Calu3 (cell line): ENCODE measurements around the gene LRRIQ1. TPM values are rescaled to one million over a fixed set of nuclear protein-coding genes. Genes with fewer than 3 reads are reported as not detected.

Source experiments
- BruUV-seq: library from RNA; stranded (reverse); fragments of 400-500 nt; replicated peaks from 2 replicates; lab custom pipeline; 2021; lab: Mats Ljungman, UMichigan
- CTCF ChIA-PET: fragments of 300-600 bp; sonication (Branson Sonifier 250); formaldehyde crosslinking; loops from one replicate; lab custom pipeline; 2022; ENCODE audit warnings: antibody characterized with exemption; lab: Charles Lee
- DNase-seq: peaks from one replicate; pipeline ENCODE4 v3.0.0; 2022
- H3K27ac Mint-ChIP-seq: one replicate; pipeline ENCODE4 v1.8.0; 2022; ENCODE audit warnings: mixed read lengths; ENCODE audit not compliant: unreplicated experiment
- H3K27me3 Mint-ChIP-seq: one replicate; pipeline ENCODE4 v1.8.0; 2022; ENCODE audit warnings: mixed read lengths; ENCODE audit not compliant: unreplicated experiment
- H3K36me3 Mint-ChIP-seq: one replicate; pipeline ENCODE4 v1.8.0; 2022; ENCODE audit warnings: mild to moderate bottlenecking, moderate library complexity, mixed read lengths; ENCODE audit not compliant: insufficient read depth, unreplicated experiment
- H3K4me1 Mint-ChIP-seq: one replicate; pipeline ENCODE4 v1.8.0; 2022; ENCODE audit warnings: mild to moderate bottlenecking, low read depth, mixed read lengths; ENCODE audit not compliant: unreplicated experiment
- H3K4me3 Mint-ChIP-seq: one replicate; pipeline ENCODE4 v1.8.0; 2022; ENCODE audit warnings: mild to moderate bottlenecking, low read depth, moderate library complexity, mixed read lengths; ENCODE audit not compliant: unreplicated experiment
- H3K9me3 Mint-ChIP-seq: one replicate; pipeline ENCODE4 v1.8.0; 2022; ENCODE audit warnings: low read depth, mixed read lengths; ENCODE audit not compliant: unreplicated experiment
- intact Hi-C: fragments of 100-400 bp; cut with micrococcal nuclease; formaldehyde crosslinking; loops from one replicate; pipeline ENCODE4 v1.10.0; 2022; ENCODE audit not compliant: unreplicated experiment
- total RNA-seq: library from RNA; stranded (reverse); gene quantifications from 2 replicates; pipeline ENCODE4 v1.2.3, GENCODE V29; 2022
- TF ChIP-seq, protein P1 (sequence below): fragments of 200-600 bp; IDR thresholded peaks from one replicate; pipeline ENCODE4 v1.8.0; 2022; ENCODE audit warnings: antibody characterized with exemption; ENCODE audit not compliant: unreplicated experiment

Gene LRRIQ1
- total RNA-seq, 1 experiment from 2014 or later, result 1.4 TPM

DNA sequence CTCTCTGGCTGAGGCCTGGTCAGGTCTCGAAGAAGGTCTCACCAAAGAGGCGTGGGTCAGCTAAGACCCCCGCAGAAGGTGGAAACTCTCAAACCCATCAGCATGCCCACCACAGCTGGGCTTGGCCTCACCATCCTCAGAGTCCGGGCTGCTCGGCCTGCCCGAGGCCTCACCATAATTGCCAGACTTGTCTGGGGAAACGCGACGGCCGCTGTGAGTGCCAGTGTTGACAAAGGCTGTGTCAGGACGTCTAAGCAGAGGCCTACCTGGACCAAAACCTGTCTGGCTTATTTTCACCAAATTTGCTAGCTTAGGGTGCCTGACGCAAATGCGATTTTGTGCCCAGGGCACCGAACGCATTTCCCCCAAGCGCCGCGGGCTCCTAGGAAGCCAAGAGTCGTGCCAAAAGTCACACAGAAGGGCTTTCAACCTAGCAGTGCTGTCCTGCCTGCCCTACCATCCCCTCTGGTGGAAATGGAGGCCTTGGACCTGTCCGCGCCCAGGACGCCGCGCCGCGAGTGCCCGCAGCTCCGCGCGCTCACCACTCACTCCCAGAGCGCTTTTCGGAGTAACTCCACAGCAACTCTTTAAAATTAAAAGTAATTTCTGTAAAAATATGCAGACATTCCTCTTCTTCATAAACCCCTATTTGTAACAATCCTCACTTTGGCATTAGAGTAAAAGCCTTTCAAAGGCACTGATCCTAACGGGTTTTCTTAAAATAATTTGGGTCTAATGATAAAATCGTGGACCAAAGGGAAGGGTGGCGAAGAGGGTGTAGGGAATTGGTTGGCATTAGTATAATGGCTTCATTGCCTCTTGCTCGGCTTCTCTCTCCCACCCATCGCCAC is 242.7 kb downstream of the LRRIQ1 start:
- CTCF ChIA-PET, result interaction anchor here (0.7 kb wide), 1 partner anchor 410 kb away, joined by 8 read pairs; no protein-coding TSS in a partner anchor
- Mint-ChIP-seq H3K9me3 (no peaks in the 10 kb centered on the region), H3K4me1 (no peaks in the 10 kb centered on the region), H3K27ac (no peak overlapping the region), H3K36me3 (peaks cover 13% of the 10 kb centered on the region), H3K27me3 (no peaks in the 10 kb centered on the region), H3K4me3 (no peak overlapping the region)
- no TSS peak for BruUV-seq
- intact Hi-C loops, result no loop called here
- no peak for DNase-seq
- TF ChIP-seq, protein P1, sequence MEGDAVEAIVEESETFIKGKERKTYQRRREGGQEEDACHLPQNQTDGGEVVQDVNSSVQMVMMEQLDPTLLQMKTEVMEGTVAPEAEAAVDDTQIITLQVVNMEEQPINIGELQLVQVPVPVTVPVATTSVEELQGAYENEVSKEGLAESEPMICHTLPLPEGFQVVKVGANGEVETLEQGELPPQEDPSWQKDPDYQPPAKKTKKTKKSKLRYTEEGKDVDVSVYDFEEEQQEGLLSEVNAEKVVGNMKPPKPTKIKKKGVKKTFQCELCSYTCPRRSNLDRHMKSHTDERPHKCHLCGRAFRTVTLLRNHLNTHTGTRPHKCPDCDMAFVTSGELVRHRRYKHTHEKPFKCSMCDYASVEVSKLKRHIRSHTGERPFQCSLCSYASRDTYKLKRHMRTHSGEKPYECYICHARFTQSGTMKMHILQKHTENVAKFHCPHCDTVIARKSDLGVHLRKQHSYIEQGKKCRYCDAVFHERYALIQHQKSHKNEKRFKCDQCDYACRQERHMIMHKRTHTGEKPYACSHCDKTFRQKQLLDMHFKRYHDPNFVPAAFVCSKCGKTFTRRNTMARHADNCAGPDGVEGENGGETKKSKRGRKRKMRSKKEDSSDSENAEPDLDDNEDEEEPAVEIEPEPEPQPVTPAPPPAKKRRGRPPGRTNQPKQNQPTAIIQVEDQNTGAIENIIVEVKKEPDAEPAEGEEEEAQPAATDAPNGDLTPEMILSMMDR, result no peak

DNA sequence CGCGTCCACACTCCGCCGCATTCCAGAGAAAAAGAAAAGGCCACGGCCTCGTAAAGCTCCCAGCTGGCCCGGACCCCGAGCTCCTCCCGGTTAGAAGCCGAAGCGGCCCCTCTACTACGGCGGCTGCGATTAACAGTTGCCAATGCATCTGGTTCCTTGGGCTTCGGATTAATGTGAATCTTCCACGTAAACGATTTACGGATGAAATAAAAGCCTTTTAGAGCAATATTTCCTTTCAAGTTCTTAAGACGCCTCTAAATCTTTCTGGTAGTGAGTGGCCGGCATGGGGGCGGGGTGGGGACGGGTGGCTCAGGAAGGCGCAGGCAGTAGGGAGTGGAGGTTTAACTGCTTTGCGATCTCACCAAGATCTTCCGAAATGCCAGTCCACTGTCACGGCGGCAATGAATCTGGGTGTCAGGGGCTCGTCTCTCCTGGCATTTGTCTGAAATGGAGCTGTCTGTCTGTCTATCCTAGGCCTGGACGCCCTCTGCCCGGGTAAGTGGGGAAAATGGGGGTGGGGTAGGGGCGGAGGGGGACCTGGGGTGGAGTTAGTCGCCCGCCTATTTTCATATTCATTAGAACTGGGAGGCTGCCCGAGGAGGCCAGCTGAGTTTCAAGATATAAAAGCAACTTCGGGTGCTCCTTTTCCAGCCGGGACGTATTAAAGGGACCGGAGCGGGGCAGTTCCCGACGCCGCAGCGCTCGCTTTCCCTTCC is 243.5 kb downstream of the LRRIQ1 start:
- Mint-ChIP-seq H3K4me1 (no peaks in the 10 kb centered on the region), H3K9me3 (no peaks in the 10 kb centered on the region), H3K36me3 (peaks cover 13% of the 10 kb centered on the region), H3K27me3 (no peaks in the 10 kb centered on the region), H3K27ac (no peak overlapping the region), H3K4me3 (peak overlapping the region; percentile 91)
- CTCF ChIA-PET, result interaction anchor here (0.7 kb wide), 3 partner anchors 110 to 470 kb away, joined by 3 to 8 read pairs (median 3); no protein-coding TSS in a partner anchor
- TF ChIP-seq, protein P1, result no peak
- intact Hi-C loops, result loop anchor here (5.0 kb wide), 2 partner anchors 122 to 202 kb away; no protein-coding TSS in a partner anchor
- no TSS peak for BruUV-seq
- no peak for DNase-seq

DNA sequence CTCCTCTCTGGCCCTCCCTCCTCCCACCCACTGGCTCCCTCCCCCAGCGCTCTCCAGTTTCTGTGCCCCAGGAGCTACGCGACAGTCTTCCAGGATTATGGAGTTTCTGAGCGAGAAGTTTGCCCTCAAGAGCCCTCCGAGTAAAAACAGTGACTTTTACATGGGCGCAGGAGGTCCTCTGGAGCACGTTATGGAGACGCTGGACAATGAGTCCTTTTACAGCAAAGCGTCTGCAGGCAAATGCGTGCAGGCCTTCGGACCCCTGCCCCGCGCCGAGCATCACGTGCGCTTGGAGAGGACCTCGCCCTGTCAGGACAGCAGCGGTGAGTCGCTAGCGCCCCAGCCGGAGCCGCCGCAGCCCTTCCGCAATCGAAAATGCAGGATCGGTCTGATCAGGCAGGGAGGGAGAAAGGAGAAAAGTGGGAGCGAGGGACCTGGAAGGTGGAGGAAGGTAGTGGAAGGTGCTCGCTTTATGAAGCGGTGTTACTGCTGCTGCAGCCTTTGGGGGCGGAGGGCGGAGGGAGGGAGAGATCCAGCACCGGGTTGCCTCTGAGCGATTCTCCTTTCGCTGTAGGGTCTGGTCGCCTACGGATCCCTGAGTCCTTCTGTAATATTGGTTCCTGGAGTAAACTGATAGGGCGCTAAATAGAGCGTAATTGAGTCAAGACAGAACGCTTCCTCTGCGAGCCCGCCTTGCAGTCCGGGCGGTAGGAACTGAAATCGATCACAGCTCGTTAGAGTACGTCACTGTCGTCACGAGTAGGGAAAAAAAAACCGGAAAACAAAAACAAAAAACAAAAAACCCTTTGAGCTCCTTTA is 244.2 kb downstream of the LRRIQ1 start, which contains the start of gene ALX1:
TSS of gene ALX1 (plus strand) at position 56 of the 819 bp plus-strand sequence. CDS start at position 98, 42 bp downstream.
- no TSS peak for BruUV-seq
- H3K27me3 Mint-ChIP-seq, result no peaks in the 10 kb centered on the region
- H3K9me3 Mint-ChIP-seq, result no peaks in the 10 kb centered on the region
- DNase-seq, result peak; percentile 77
- peak within 1 kb of the TSS; percentile 91 for H3K4me3 Mint-ChIP-seq
- H3K4me1 Mint-ChIP-seq, result no peaks in the 10 kb centered on the region
- peaks cover 13% of the 10 kb centered on the region for H3K36me3 Mint-ChIP-seq
- TF ChIP-seq, protein P1, result no peak
- intact Hi-C loops, result loop anchor here (5.0 kb wide), 2 partner anchors 123 to 203 kb away; no protein-coding TSS in a partner anchor
- CTCF ChIA-PET, result interaction anchor here (0.7 to 0.8 kb wide), 4 partner anchors 110 to 471 kb away, joined by 3 read pairs; no protein-coding TSS in a partner anchor
- H3K27ac Mint-ChIP-seq, result peak within 1 kb of the TSS; percentile 94
